Fibroblast of pulmonary artery (primary cell): ENCODE results near the gene PRKCE.

Experiments
- DNase-seq: peaks from one replicate; pipeline ENCODE4 v3.0.0-alpha.2; 2010; ENCODE audit warnings: low read depth
- H3K4me3 ChIP-seq: replicated peaks from 2 replicates; pipeline ENCODE4 v1.5.1; 2011; ENCODE audit warnings: low read depth, mild to moderate bottlenecking, control low read depth, low read length, moderate library complexity
- CTCF ChIP-seq: IDR thresholded peaks from 2 replicates; pipeline ENCODE4 v1.5.1; 2011; ENCODE audit warnings: mild to moderate bottlenecking, control low read depth, low read length, inconsistent platforms; ENCODE audit errors: missing control alignments

The PRKCE gene

GRCh38 chr2:46010223-46010924 lies 358.9 kb downstream of the PRKCE start:
- no peak for TF ChIP-seq CTCF
- H3K4me3 ChIP-seq = no peak overlapping the region
- no peak for DNase-seq

- DNase-seq = peak; percentile 81
- no peak overlapping the region for H3K4me3 ChIP-seq
- peak; percentile 64 for TF ChIP-seq CTCF
These were observed 359.5 kb downstream of the PRKCE start for GRCh38 chr2:46010925-46011490.

GRCh38 chr2:46012618-46013240 lies 361.3 kb downstream of the PRKCE start:
- H3K4me3 ChIP-seq = no peak overlapping the region
- no peak for TF ChIP-seq CTCF
- DNase-seq = no peak

- H3K4me3 ChIP-seq = no peak overlapping the region
- DNase-seq = no peak
- TF ChIP-seq CTCF = no peak
These were observed 362.3 kb downstream of the PRKCE start for GRCh38 chr2:46013726-46014125.

- no peak for TF ChIP-seq CTCF
- H3K4me3 ChIP-seq = no peak overlapping the region
- DNase-seq = peak; percentile 89
These were observed 363.6 kb downstream of the PRKCE start for GRCh38 chr2:46014911-46015654.

- no peak for DNase-seq
- H3K4me3 ChIP-seq = no peak overlapping the region
- no peak for TF ChIP-seq CTCF
These were observed 364.2 kb downstream of the PRKCE start for GRCh38 chr2:46015671-46016070.
